Stomach (tissue), 9 donors: ENCODE measurements around the gene BRD3OS. TPM values are rescaled to one million over a fixed set of nuclear protein-coding genes. Genes with fewer than 3 reads are reported as not detected.

Experiments used
- DNase-seq, 2 donors: peaks; one replicate each; pipeline versions ENCODE4 v3.0.0 to v3.0.0-alpha.2; 2013 to 2019
- H3K27ac ChIP-seq, 5 donors: fragments of 200-600 bp in 4 of 5; sonication (generic) in 4 of 5; one replicate each; pipeline ENCODE4 v1.5.1; 2013 to 2019; ENCODE audit warnings: mild to moderate bottlenecking in 1 of 5, moderate library complexity in 1 of 5
- H3K27me3 ChIP-seq, 3 donors: fragments of 200-600 bp; sonication (generic); one replicate each; pipeline ENCODE4 v1.5.1; 2017 to 2019; ENCODE audit warnings: mixed run types in 1 of 3
- H3K36me3 ChIP-seq, 4 donors: fragments of 200-600 bp; sonication (generic); 1 replicate in 3 of 4; 2 replicates in 1 of 4; pipeline ENCODE4 v1.5.1; 2016 to 2019
- H3K4me1 ChIP-seq, 4 donors: fragments of 200-600 bp; sonication (generic); one replicate each; pipeline ENCODE4 v1.5.1; 2016 to 2019
- H3K4me3 ChIP-seq, 4 donors: fragments of 200-600 bp; sonication (generic) in 3 of 4; one replicate each; pipeline ENCODE4 v1.5.1; 2016 to 2019; ENCODE audit warnings: mild to moderate bottlenecking in 1 of 4
- H3K9me3 ChIP-seq, 4 donors: fragments of 200-600 bp; sonication (generic); one replicate each; pipeline ENCODE4 v1.5.1; 2016 to 2019
- CTCF ChIP-seq, 7 experiments: fragments of 450-650 bp in 4 of 7; fragments of 200-600 bp in 3 of 7; sonication (generic) in 3 of 7; IDR thresholded peaks; one replicate each; pipeline ENCODE4 v1.5.1; 2016 to 2019; ENCODE audit warnings: antibody characterized with exemption in 7 of 7, control low read depth in 2 of 7, mild to moderate bottlenecking in 1 of 7
- EP300 ChIP-seq: sonication (generic); formaldehyde crosslinking; IDR thresholded peaks from one replicate; pipeline ENCODE4 v1.6.1; 2017; ENCODE audit warnings: antibody characterized with exemption
- POLR2A ChIP-seq, 4 donors: fragments of 450-650 bp; IDR thresholded peaks; one replicate each; pipeline ENCODE4 v1.6.1; 2016; ENCODE audit warnings: antibody characterized with exemption in 4 of 4, control low read depth in 2 of 4, mild to moderate bottlenecking in 1 of 4, moderate library complexity in 1 of 4
- POLR2AphosphoS5 ChIP-seq, 3 donors: sonication (generic); formaldehyde crosslinking; IDR thresholded peaks; one replicate each; pipeline ENCODE4 v1.6.1; 2016; ENCODE audit warnings: antibody characterized with exemption in 3 of 3
- WGBS, 5 donors: extraction: QIAGEN DNeasy Blood & Tissue Kit in 3 of 5; methylation state at CpG; one replicate each; pipeline versions ENCODE4 v1.1.5 to v1.1.7; 2013 to 2018; 5-methylcytosine and 5-hydroxymethylcytosine counted together
- intact Hi-C: fragments of 100-400 bp; cut with DNase I; formaldehyde crosslinking; loops from one replicate; pipeline ENCODE4 v1.15.1; 2023; ENCODE audit warnings: low total_unique reads
- polyA plus RNA-seq, 3 donors: library from polyadenylated mRNA; stranded (reverse); fragments of 200-250 nt; gene quantifications; one replicate each; pipeline ENCODE4 v1.2.3, GENCODE V29; 2013
- total RNA-seq, 5 donors: library from RNA; depleted of rRNA; stranded (reverse); fragments of >200 nt; gene quantifications; one replicate each; pipeline versions ENCODE4 v1.1.0 to v1.2.3, GENCODE V29; 2014 to 2016
- donor health status: healthy with polysubstance abuse.
- donor health status: Bipolar disorder and iron deficiency.
- donor health status: healthy.

Gene BRD3OS
- total and polyA plus RNA-seq, 8 donors, result 2.4 to 12.0 (median 6.2) TPM; not detected in 1

DNA sequence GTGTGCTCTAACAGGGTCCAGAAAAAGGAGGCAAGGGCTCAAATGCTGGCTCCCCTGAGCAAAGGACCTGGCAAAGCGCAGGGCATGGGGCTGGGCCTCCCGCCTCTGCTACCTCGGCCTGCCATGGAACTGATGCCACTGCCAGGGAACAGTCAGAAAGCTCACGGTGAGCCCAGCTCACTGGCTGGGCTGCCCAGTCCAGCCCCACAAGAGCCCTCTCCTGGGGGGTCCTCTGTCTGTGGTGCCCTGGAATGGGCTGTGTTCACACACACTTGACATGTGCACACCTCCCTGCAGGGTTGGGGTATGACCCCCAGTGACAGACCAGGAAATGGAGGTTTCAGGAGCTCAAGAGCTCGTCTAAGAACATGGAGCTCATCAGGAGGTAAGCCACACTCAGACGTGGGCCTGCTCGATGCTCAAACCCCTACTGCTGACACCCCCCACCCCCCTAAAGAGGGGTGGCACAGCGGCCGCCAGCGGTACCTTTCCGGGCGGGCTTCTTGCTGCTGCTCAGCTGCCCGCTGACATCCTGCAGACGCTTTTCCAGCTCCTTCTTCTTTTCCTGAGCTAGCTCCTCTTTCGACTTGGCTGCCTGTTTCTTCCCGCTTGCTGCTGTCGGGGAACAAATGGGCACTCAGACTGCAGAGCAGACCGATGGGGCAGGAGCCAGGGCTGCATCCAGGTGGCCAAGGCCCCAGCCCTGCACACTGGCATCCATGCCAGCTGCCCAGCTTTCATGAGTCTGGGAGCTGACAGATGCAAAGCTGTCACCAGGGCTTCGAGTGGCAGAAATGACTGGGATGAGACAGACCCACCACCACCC is 9.1 kb downstream of the BRD3OS start:
- Histone ChIP-seq H3K9me3 (no peaks in the 10 kb centered on the region), H3K4me3 (no peak overlapping the region), H3K4me1 (no peaks in the 10 kb centered on the region), H3K36me3 (peaks cover 70 to 100% (median 99%) of the 10 kb centered on the region in 4 donors), H3K27me3 (no peaks in the 10 kb centered on the region), H3K27ac (no peak overlapping the region)
- no peak for DNase-seq
- 90 to 96% (median 95%) methylated on average over 14 to 19 of the region's 19 CpGs for whole genome bisulfite sequencing, 5 donors
- TF ChIP-seq POLR2A (IDR thresholded peaks at IDR 0.05) (no peak), POLR2AphosphoS5 (IDR thresholded peaks at IDR 0.05) (no peak), EP300 (no peak), CTCF (IDR thresholded peaks at IDR 0.05) (no peak)
- intact Hi-C loops, result no loop called here

GRCh38 chr9:134035041-134036039 is 10.1 kb downstream of the BRD3OS start:
- H3K27ac ChIP-seq, result no peak overlapping the region
- no peaks in the 10 kb centered on the region for H3K9me3 ChIP-seq
- intact Hi-C loops, result no loop called here
- DNase-seq, result no peak
- peaks cover 76 to 100% (median 100%) of the 10 kb centered on the region in 4 donors for H3K36me3 ChIP-seq
- H3K4me3 ChIP-seq, result no peak overlapping the region
- no peak for TF ChIP-seq POLR2A (IDR thresholded peaks at IDR 0.05)
- TF ChIP-seq EP300, result no peak
- no peak for TF ChIP-seq CTCF (IDR thresholded peaks at IDR 0.05)
- TF ChIP-seq POLR2AphosphoS5 (IDR thresholded peaks at IDR 0.05), result no peak
- H3K4me1 ChIP-seq, result peaks cover 0 to 5% (median 0%) of the 10 kb centered on the region in 4 donors
- 89 to 94% (median 91%) methylated on average over 20 to 28 of the region's 28 CpGs for WGBS, 5 donors
- no peaks in the 10 kb centered on the region for H3K27me3 ChIP-seq

GRCh38 chr9:134036130-134036529 is 10.8 kb downstream of the BRD3OS start:
- Histone ChIP-seq H3K4me3 (no peak overlapping the region), H3K27ac (no peak overlapping the region), H3K9me3 (no peaks in the 10 kb centered on the region), H3K36me3 (peaks cover 69 to 100% (median 100%) of the 10 kb centered on the region in 4 donors), H3K4me1 (peaks cover 0 to 13% (median 7%) of the 10 kb centered on the region in 4 donors), H3K27me3 (no peaks in the 10 kb centered on the region)
- TF ChIP-seq POLR2AphosphoS5 (IDR thresholded peaks at IDR 0.05) (no peak), CTCF (IDR thresholded peaks at IDR 0.05) (no peak), EP300 (no peak), POLR2A (IDR thresholded peaks at IDR 0.05) (no peak)
- intact Hi-C loops, result no loop called here
- no peak for DNase-seq
- 89 to 96% (median 95%) methylated on average over 16 of the region's 16 CpGs for WGBS, 5 donors

DNA sequence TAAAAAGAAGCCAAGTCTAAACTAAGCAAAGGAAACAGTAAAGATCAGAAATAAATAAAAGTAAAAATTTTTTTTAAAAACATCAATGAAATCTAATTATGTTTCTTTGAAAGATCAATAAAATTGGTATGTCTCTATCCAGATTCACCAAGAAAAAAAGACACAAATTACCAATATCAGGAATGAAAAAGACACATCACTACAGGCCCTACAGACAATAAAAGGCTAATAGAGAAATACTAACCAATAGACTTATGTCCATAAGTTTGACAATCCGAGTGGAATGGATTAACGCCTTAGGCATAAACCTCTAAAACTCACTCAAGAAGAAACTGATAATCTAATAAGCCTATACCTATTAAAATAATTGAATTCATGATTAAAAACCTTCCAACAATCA is 12.4 kb downstream of the BRD3OS start:
- H3K27ac ChIP-seq, result no peak overlapping the region
- TF ChIP-seq EP300 (no peak), POLR2A (IDR thresholded peaks at IDR 0.05) (no peak), POLR2AphosphoS5 (IDR thresholded peaks at IDR 0.05) (no peak), CTCF (IDR thresholded peaks at IDR 0.05) (no peak)
- no peaks in the 10 kb centered on the region for H3K9me3 ChIP-seq
- no peak for DNase-seq
- no peak overlapping the region for H3K4me3 ChIP-seq
- intact Hi-C loops, result no loop called here
- H3K36me3 ChIP-seq, result peaks cover 70 to 99% (median 98%) of the 10 kb centered on the region in 4 donors
- H3K4me1 ChIP-seq, result peaks cover 0 to 19% (median 15%) of the 10 kb centered on the region in 4 donors
- 96 to 98% (median 98%) methylated on average over 2 of the region's 2 CpGs for WGBS, 5 donors
- H3K27me3 ChIP-seq, result no peaks in the 10 kb centered on the region
